ENCODE results near the gene KIAA0513.

DNA sequence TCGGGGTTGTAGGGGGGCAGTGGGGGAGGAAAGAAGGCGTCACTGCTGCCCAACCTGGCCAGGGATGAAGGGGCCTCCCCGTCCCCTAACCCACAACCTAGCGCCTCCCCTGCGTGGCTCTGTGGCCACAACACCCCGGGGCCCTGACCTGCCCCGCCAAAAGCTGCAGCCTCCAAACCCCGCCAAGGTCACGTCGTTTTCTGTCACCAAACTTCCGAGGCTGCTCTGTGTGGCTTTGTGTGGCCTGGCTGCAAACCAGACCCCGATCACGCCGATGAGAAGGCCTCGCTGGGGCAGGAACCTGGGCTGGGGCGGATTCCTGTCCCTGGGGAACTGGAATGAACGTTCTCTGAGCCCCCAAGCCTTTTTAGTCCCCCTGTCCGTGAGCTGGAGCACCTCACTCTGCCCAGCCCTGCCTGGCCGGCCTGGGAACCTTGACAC, 115.2 kb downstream of the KIAA0513 start:
- TF ChIP-seq, protein P1, sequence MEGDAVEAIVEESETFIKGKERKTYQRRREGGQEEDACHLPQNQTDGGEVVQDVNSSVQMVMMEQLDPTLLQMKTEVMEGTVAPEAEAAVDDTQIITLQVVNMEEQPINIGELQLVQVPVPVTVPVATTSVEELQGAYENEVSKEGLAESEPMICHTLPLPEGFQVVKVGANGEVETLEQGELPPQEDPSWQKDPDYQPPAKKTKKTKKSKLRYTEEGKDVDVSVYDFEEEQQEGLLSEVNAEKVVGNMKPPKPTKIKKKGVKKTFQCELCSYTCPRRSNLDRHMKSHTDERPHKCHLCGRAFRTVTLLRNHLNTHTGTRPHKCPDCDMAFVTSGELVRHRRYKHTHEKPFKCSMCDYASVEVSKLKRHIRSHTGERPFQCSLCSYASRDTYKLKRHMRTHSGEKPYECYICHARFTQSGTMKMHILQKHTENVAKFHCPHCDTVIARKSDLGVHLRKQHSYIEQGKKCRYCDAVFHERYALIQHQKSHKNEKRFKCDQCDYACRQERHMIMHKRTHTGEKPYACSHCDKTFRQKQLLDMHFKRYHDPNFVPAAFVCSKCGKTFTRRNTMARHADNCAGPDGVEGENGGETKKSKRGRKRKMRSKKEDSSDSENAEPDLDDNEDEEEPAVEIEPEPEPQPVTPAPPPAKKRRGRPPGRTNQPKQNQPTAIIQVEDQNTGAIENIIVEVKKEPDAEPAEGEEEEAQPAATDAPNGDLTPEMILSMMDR (IDR thresholded peaks at IDR 0.05), result no peak
- TF ChIP-seq POLR2AphosphoS5 (IDR thresholded peaks at IDR 0.05; ENCODE audit: low read depth, low read length) (no peak), TCF7L2 (IDR thresholded peaks at IDR 0.05; ENCODE audit: low read depth, low read length) (no peak)
- TF ChIP-seq, protein P2, sequence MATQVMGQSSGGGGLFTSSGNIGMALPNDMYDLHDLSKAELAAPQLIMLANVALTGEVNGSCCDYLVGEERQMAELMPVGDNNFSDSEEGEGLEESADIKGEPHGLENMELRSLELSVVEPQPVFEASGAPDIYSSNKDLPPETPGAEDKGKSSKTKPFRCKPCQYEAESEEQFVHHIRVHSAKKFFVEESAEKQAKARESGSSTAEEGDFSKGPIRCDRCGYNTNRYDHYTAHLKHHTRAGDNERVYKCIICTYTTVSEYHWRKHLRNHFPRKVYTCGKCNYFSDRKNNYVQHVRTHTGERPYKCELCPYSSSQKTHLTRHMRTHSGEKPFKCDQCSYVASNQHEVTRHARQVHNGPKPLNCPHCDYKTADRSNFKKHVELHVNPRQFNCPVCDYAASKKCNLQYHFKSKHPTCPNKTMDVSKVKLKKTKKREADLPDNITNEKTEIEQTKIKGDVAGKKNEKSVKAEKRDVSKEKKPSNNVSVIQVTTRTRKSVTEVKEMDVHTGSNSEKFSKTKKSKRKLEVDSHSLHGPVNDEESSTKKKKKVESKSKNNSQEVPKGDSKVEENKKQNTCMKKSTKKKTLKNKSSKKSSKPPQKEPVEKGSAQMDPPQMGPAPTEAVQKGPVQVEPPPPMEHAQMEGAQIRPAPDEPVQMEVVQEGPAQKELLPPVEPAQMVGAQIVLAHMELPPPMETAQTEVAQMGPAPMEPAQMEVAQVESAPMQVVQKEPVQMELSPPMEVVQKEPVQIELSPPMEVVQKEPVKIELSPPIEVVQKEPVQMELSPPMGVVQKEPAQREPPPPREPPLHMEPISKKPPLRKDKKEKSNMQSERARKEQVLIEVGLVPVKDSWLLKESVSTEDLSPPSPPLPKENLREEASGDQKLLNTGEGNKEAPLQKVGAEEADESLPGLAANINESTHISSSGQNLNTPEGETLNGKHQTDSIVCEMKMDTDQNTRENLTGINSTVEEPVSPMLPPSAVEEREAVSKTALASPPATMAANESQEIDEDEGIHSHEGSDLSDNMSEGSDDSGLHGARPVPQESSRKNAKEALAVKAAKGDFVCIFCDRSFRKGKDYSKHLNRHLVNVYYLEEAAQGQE (IDR thresholded peaks at IDR 0.05; ENCODE audit: insufficient read depth in 1 of 2, low read depth in 2 of 2, low read length in 1 of 2), result no peak
